Endodermal cell (in vitro differentiated cells): Measurements from ENCODE around the gene FEM1A. TPM values are rescaled to one million over a fixed set of nuclear protein-coding genes. Genes with fewer than 3 reads are reported as not detected.

Experiments used
- DNase-seq: peaks from one replicate; pipeline ENCODE4 v3.0.0-alpha.2; 2017
- H3K27ac ChIP-seq: 2 replicates; pipeline ENCODE4 v1.5.1; 2013; ENCODE audit warnings: mild to moderate bottlenecking, low read depth, low read length, moderate library complexity
- H3K27me3 ChIP-seq: 2 replicates; pipeline ENCODE4 v1.6.1; 2013; ENCODE audit warnings: mild to moderate bottlenecking, low read length, moderate library complexity; ENCODE audit not compliant: insufficient read depth, control insufficient read depth, poor library complexity, severe bottlenecking
- H3K36me3 ChIP-seq: 2 replicates; pipeline ENCODE4 v1.7.0; 2013; ENCODE audit warnings: mild to moderate bottlenecking, low read length, moderate library complexity; ENCODE audit not compliant: control insufficient read depth, insufficient read depth
- H3K4me1 ChIP-seq: one replicate; pipeline ENCODE4 v1.7.0; 2013; ENCODE audit warnings: low read length; ENCODE audit not compliant: control insufficient read depth, insufficient read depth
- H3K4me3 ChIP-seq: 2 replicates; pipeline ENCODE4 v1.5.1; 2013; ENCODE audit warnings: mild to moderate bottlenecking, low read length, moderate library complexity
- H3K9ac ChIP-seq: 2 replicates; pipeline ENCODE4 v1.6.1; 2013; ENCODE audit warnings: mild to moderate bottlenecking, low read length, moderate library complexity; ENCODE audit not compliant: poor library complexity, severe bottlenecking; ENCODE audit errors: extremely low read depth
- H3K9me3 ChIP-seq: 2 replicates; pipeline ENCODE4 v1.6.1; 2013; ENCODE audit warnings: mild to moderate bottlenecking, low read length, moderate library complexity; ENCODE audit not compliant: control insufficient read depth
- H3K27ac Mint-ChIP-seq: 2 replicates; pipeline ENCODE4 v1.8.0; 2020; ENCODE audit warnings: mixed read lengths
- H3K27me3 Mint-ChIP-seq: 2 replicates; pipeline ENCODE4 v1.8.0; 2021; ENCODE audit warnings: mild to moderate bottlenecking, mixed read lengths; ENCODE audit not compliant: insufficient read depth
- H3K36me3 Mint-ChIP-seq: 2 replicates; pipeline ENCODE4 v1.8.0; 2020; ENCODE audit warnings: low read depth, mixed read lengths
- H3K4me1 Mint-ChIP-seq: 2 replicates; pipeline ENCODE4 v1.8.0; 2020; ENCODE audit warnings: mixed read lengths
- H3K4me3 Mint-ChIP-seq: 2 replicates; pipeline ENCODE4 v1.8.0; 2020; ENCODE audit warnings: mild to moderate bottlenecking, moderate library complexity, mixed read lengths
- H3K9me3 Mint-ChIP-seq: 2 replicates; pipeline ENCODE4 v1.8.0; 2020; ENCODE audit warnings: mild to moderate bottlenecking, mixed read lengths
- WGBS, 2 experiments: methylation state at CpG; one replicate each; pipeline versions ENCODE4 v1.1.5 to v1.1.7; 2013; ENCODE audit warnings: missing lambda C conversion rate in 2 of 2, mixed read lengths in 1 of 2; ENCODE audit not compliant: insufficient coverage in 1 of 2, insufficient read length in 1 of 2; 5-methylcytosine and 5-hydroxymethylcytosine counted together
- total RNA-seq, 2 donors: library from RNA; stranded (reverse); fragmentation: NEBNext Ultra II Directional in 1 of 2; extraction: Animal tissue kit (Norgen Biotek cat#: 25700) in 1 of 2; gene quantifications; 2 replicates in 1 of 2; 3 replicates in 1 of 2; pipeline ENCODE4 v1.2.1, GENCODE V29; 2021
- TF ChIP-seq, protein P1 (sequence below): fragments of 200-600 bp; sonication (generic); conservative IDR thresholded peaks from 2 replicates; pipeline ENCODE4 v1.5.0; 2021; ENCODE audit warnings: antibody characterized with exemption, mild to moderate bottlenecking

FEM1A gene
- total RNA-seq, 2 donors from 2014 or later, result 15.8 to 16.0 TPM

DNA sequence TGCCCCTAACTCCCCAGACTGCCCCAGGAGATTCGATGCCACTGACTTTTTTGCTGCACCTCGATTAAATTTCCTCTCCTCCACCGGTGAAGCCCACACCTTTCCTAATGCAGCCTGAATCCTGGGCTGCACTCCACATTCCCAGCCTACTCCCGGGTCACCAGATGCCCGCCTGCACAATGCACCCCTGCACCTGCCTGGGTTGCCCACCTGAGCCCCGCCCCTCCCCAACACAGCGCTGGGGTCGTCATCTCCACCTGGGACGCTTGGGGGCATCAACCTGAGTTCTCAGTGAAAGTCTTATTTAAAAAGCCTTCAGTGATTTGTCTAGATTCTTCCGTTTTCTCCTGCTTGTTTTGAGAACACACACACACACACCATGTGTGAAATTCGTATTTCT, 43.3 kb upstream of the FEM1A start:
- H3K4me1 Mint-ChIP-seq, result peaks cover 2% of the 10 kb centered on the region
- WGBS, 2 experiments, result 57 to 61% methylated on average over 9 to 11 of the region's 11 CpGs
- TF ChIP-seq, protein P1, sequence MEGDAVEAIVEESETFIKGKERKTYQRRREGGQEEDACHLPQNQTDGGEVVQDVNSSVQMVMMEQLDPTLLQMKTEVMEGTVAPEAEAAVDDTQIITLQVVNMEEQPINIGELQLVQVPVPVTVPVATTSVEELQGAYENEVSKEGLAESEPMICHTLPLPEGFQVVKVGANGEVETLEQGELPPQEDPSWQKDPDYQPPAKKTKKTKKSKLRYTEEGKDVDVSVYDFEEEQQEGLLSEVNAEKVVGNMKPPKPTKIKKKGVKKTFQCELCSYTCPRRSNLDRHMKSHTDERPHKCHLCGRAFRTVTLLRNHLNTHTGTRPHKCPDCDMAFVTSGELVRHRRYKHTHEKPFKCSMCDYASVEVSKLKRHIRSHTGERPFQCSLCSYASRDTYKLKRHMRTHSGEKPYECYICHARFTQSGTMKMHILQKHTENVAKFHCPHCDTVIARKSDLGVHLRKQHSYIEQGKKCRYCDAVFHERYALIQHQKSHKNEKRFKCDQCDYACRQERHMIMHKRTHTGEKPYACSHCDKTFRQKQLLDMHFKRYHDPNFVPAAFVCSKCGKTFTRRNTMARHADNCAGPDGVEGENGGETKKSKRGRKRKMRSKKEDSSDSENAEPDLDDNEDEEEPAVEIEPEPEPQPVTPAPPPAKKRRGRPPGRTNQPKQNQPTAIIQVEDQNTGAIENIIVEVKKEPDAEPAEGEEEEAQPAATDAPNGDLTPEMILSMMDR, result no peak
- H3K4me3 Mint-ChIP-seq, result no peak overlapping the region
- Histone ChIP-seq H3K36me3 (no peaks in the 10 kb centered on the region), H3K9ac (no peak overlapping the region), H3K4me1 (no peaks in the 10 kb centered on the region), H3K4me3 (no peak overlapping the region), H3K9me3 (no peaks in the 10 kb centered on the region), H3K27me3 (no peaks in the 10 kb centered on the region), H3K27ac (no peak overlapping the region)
- no peak overlapping the region for H3K27ac Mint-ChIP-seq
- no peak for DNase-seq
- peaks cover 1% of the 10 kb centered on the region for H3K27me3 Mint-ChIP-seq
- no peaks in the 10 kb centered on the region for H3K9me3 Mint-ChIP-seq
- no peaks in the 10 kb centered on the region for H3K36me3 Mint-ChIP-seq

DNA sequence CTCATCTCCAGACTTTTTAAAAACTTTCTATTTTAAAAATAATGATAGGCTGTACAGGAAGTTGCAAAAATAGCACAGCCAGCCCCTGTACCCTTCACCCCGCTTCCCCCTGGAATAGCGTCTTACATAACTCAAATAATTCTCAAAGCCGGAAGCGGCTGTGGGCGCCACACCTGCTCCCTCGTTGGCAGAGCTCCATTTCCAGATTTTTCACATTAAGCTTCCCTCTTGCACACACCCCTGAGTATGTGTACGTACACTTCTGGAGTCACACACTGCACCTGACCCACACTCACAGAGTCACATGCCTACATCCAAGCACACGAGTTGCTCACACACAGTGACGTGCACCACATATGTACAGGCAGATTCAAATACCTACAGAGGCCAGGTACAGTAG, 42.9 kb upstream of the FEM1A start:
- H3K36me3 Mint-ChIP-seq, result no peaks in the 10 kb centered on the region
- TF ChIP-seq, protein P1, result no peak
- H3K9me3 Mint-ChIP-seq, result no peaks in the 10 kb centered on the region
- peaks cover 1% of the 10 kb centered on the region for H3K27me3 Mint-ChIP-seq
- H3K27ac Mint-ChIP-seq, result no peak overlapping the region
- Histone ChIP-seq H3K9ac (no peak overlapping the region), H3K27ac (no peak overlapping the region), H3K36me3 (no peaks in the 10 kb centered on the region), H3K9me3 (no peaks in the 10 kb centered on the region), H3K27me3 (no peaks in the 10 kb centered on the region), H3K4me1 (no peaks in the 10 kb centered on the region), H3K4me3 (no peak overlapping the region)
- no peak for DNase-seq
- 84 to 91% methylated on average over 7 to 9 of the region's 9 CpGs for WGBS, 2 experiments
- H3K4me1 Mint-ChIP-seq, result no peaks in the 10 kb centered on the region
- no peak overlapping the region for H3K4me3 Mint-ChIP-seq

DNA sequence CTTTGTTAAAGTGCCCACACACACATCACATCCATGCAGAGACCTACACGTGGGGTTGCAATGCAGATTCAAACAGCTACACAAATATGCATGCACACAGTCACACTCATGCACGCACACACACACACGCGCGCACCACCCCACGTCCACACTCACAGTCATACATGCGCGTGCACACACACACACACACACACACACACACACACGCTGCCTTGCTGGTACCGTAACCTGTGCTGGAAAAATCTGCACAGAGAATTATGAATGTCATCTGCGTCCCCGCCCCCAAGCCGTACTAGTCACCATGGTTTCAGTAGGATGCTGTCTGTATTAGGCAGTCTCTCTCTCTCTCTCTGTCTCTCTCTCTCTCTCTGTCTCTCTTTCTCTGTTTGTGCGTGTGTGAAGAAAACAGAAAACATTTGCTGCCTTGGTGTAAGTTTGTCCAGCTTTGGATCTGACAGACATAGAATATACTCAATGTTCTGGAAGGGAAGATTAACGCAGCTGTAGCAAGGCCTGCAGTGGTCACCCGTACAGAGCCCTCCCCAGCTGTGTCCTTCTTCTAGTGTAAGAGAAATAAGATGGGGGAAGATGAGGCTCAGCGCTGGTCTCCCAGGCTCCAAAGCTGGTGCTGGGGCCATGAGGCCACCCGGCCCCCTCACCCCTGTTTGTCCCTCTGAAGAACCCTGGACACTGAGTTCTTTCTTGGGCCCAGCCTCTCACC, 41.5 kb upstream of the FEM1A start:
- DNase-seq, result no peak
- Mint-ChIP-seq H3K4me1 (no peaks in the 10 kb centered on the region), H3K27me3 (peaks cover 1% of the 10 kb centered on the region), H3K9me3 (no peaks in the 10 kb centered on the region), H3K36me3 (no peaks in the 10 kb centered on the region), H3K27ac (no peak overlapping the region), H3K4me3 (no peak overlapping the region)
- TF ChIP-seq, protein P1, result no peak
- no peaks in the 10 kb centered on the region for H3K27me3 ChIP-seq
- WGBS, 2 experiments, result 87 to 89% methylated on average over 6 to 16 of the region's 18 CpGs
- H3K4me1 ChIP-seq, result no peaks in the 10 kb centered on the region
- no peak overlapping the region for H3K27ac ChIP-seq
- H3K36me3 ChIP-seq, result no peaks in the 10 kb centered on the region
- H3K9me3 ChIP-seq, result no peaks in the 10 kb centered on the region
- H3K9ac ChIP-seq, result no peak overlapping the region
- no peak overlapping the region for H3K4me3 ChIP-seq
